Suprapubic skin (tissue), 4 donors: Measurements from ENCODE around the gene ACER1.

Source experiments
- CTCF ChIP-seq, 2 donors: fragments of 200-600 bp in 1 of 2; fragments of 450-650 bp in 1 of 2; sonication (generic) in 1 of 2; IDR thresholded peaks; one replicate each; pipeline ENCODE4 v1.5.1; 2016 to 2019; ENCODE audit warnings: antibody characterized with exemption in 2 of 2, mild to moderate bottlenecking in 1 of 2, moderate library complexity in 1 of 2
- EP300 ChIP-seq: sonication (generic); formaldehyde crosslinking; IDR thresholded peaks from one replicate; pipeline ENCODE4 v1.6.1; 2017; ENCODE audit warnings: antibody characterized with exemption
- POLR2A ChIP-seq, 2 donors: fragments of 450-650 bp; IDR thresholded peaks; one replicate each; pipeline ENCODE4 v1.6.1; 2017; ENCODE audit warnings: antibody characterized with exemption in 2 of 2, mild to moderate bottlenecking in 2 of 2, moderate library complexity in 2 of 2
- POLR2AphosphoS5 ChIP-seq, 3 donors: sonication (generic); formaldehyde crosslinking; IDR thresholded peaks; one replicate each; pipeline ENCODE4 v1.6.1; 2017; ENCODE audit warnings: antibody characterized with exemption in 3 of 3

GRCh38 chr19:6333439-6333838 lies at the start of gene ACER1:
- TF ChIP-seq POLR2A (IDR thresholded peaks at IDR 0.05) (no peak), CTCF (IDR thresholded peaks at IDR 0.05) (no peak), POLR2AphosphoS5 (IDR thresholded peaks at IDR 0.05) (no peak), EP300 (no peak)
